ENCODE measurements around the gene CARD8. TPM values are rescaled to one million over a fixed set of nuclear protein-coding genes. Genes with fewer than 3 reads are reported as not detected.

Gene CARD8
- total and polyA plus RNA-seq, 2 of the 8 experiments (the other 6 are each of a cell fraction or from before 2014, with no cell fraction given) = 8.9 to 24.4 TPM

- TF ChIP-seq SP1 (IDR thresholded peaks at IDR 0.05; ENCODE audit: low read depth, low read length) = no peak
- no peak for TF ChIP-seq EP300 (IDR thresholded peaks at IDR 0.05; ENCODE audit: borderline replicate concordance in 1 of 2, low read depth in 2 of 2, low read length in 2 of 2)
- no peak for TF ChIP-seq RAD21 (IDR thresholded peaks at IDR 0.05 in 1 of 2, conservative IDR thresholded peaks at IDR 0.05 in 1 of 2; ENCODE audit: low read depth in 2 of 2, low read length in 2 of 2)
- no peak for TF ChIP-seq TAF7 (optimal IDR thresholded peaks at IDR 0.05; ENCODE audit: borderline replicate concordance, low read depth, low read length)
- no peak for TF ChIP-seq POLR2AphosphoS5 (IDR thresholded peaks at IDR 0.05; ENCODE audit: low read depth, low read length)
- TF ChIP-seq CHD2 (IDR thresholded peaks at IDR 0.05; ENCODE audit: low read length) = no peak
- TF ChIP-seq JUND (IDR thresholded peaks at IDR 0.05; ENCODE audit: low read length) = no peak
- no peak for TF ChIP-seq KDM5A (IDR thresholded peaks at IDR 0.05; ENCODE audit: low read length)
- no peak for TF ChIP-seq RNF2 (IDR thresholded peaks at IDR 0.05; ENCODE audit: borderline replicate concordance, low read depth, low read length, missing control alignments, poor library complexity, severe bottlenecking)
Observed at GRCh38 chr19:48239582-48240141, 16.1 kb downstream of the CARD8 start (continued).

Measured in H1 (cell line).